Tibial nerve (tissue), 4 donors: Measurements from ENCODE around the gene CFAP52. TPM values are rescaled to one million over a fixed set of nuclear protein-coding genes. Genes with fewer than 3 reads are reported as not detected.
"Not testable (repeated sequence)": the region's sequence is repeated elsewhere in the genome, so short reads cannot be mapped to it uniquely, and the experiment has no call there.

Experiments used
- DNase-seq, 2 donors: peaks; one replicate each; pipeline ENCODE4 v3.0.0-alpha.2; 2019; ENCODE audit warnings: low spot score in 2 of 2
- H3K27ac ChIP-seq, 4 donors: fragments of 200-600 bp; sonication (generic) in 3 of 4; one replicate each; pipeline ENCODE4 v1.5.1; 2017 to 2019; ENCODE audit warnings: mild to moderate bottlenecking in 1 of 4
- H3K27me3 ChIP-seq, 2 donors: fragments of 200-600 bp; sonication (generic) in 1 of 2; one replicate each; pipeline versions ENCODE4 v1.5.1 to v1.6.0; 2017 to 2019
- H3K36me3 ChIP-seq, 3 donors: fragments of 200-600 bp; sonication (generic); one replicate each; pipeline ENCODE4 v1.5.1; 2018 to 2019
- H3K4me1 ChIP-seq, 4 donors: fragments of 200-600 bp; sonication (generic) in 3 of 4; one replicate each; pipeline ENCODE4 v1.5.1; 2017 to 2019
- H3K4me3 ChIP-seq, 4 donors: fragments of 200-600 bp; sonication (generic) in 3 of 4; one replicate each; pipeline ENCODE4 v1.5.1; 2017 to 2019; ENCODE audit warnings: mild to moderate bottlenecking in 1 of 4, moderate library complexity in 1 of 4
- H3K9me3 ChIP-seq, 4 donors: fragments of 200-600 bp; sonication (generic) in 3 of 4; one replicate each; pipeline ENCODE4 v1.5.1; 2017 to 2019
- CTCF ChIP-seq, 5 experiments: fragments of 200-600 bp in 3 of 5; fragments of 450-650 bp in 2 of 5; sonication (generic) in 3 of 5; IDR thresholded peaks; one replicate each; pipeline ENCODE4 v1.5.1; 2016 to 2019; ENCODE audit warnings: antibody characterized with exemption in 5 of 5, mild to moderate bottlenecking in 3 of 5, moderate library complexity in 2 of 5
- EP300 ChIP-seq, 2 donors: sonication (generic); formaldehyde crosslinking; IDR thresholded peaks; one replicate each; pipeline ENCODE4 v1.6.1; 2017; ENCODE audit warnings: antibody characterized with exemption in 2 of 2, mild to moderate bottlenecking in 1 of 2
- POLR2A ChIP-seq, 2 donors: fragments of 450-650 bp; IDR thresholded peaks; one replicate each; pipeline ENCODE4 v1.6.1; 2017; ENCODE audit warnings: antibody characterized with exemption in 2 of 2, mild to moderate bottlenecking in 2 of 2, moderate library complexity in 2 of 2
- WGBS, 2 donors: methylation state at CpG; one replicate each; pipeline ENCODE4 v1.1.5; 2018; 5-methylcytosine and 5-hydroxymethylcytosine counted together
- total RNA-seq, 4 donors: library from RNA; depleted of rRNA; stranded (reverse); fragments of >200 nt; gene quantifications; one replicate each; pipeline ENCODE4 v1.1.0, GENCODE V29; 2016

The CFAP52 gene
- total RNA-seq, 4 donors from 2014 or later: 0.22 to 1.6 (median 0.30) TPM; not detected in 1

DNA sequence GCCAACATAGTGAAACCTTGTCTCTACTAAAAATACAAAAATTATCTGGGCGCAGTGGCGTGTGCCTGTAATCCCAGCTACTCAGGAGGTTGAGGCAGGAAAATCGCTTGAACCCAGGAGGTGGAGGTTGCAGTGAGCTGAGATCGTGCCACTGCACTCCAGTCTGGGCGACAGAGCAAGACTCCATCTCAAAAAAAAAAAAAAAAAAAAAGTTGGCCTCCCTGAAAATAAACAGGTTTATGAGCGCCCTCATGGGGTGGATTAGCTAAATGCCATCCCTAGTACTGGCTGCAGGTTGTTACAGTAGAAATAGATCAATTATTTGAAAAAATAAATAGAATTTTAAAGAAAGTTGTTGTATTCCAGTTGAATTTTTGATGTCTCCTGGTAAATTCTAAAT, 21.7 kb upstream of the CFAP52 start:
- not testable (repeated sequence) for H3K27me3 ChIP-seq, DNase-seq, H3K9me3 ChIP-seq, H3K4me3 ChIP-seq, H3K4me1 ChIP-seq, H3K27ac ChIP-seq
- peak in 1 of 5 experiments; percentile 25 for TF ChIP-seq CTCF (IDR thresholded peaks at IDR 0.05)
- peaks cover 0 to 10% (median 0%) of the 10 kb centered on the region in 3 donors for H3K36me3 ChIP-seq
- 71 to 75% methylated on average over 6 of the region's 6 CpGs for WGBS, 2 donors

- peak overlapping the region in 1 of 4 donors; percentile 24 for H3K27ac ChIP-seq
These were observed 19.2 kb upstream of the CFAP52 start for GRCh38 chr17:9557161-9557755.

GRCh38 chr17:9557857-9558256, 18.6 kb upstream of the CFAP52 start:
- H3K4me1 ChIP-seq: peaks cover 0 to 6% (median 0%) of the 10 kb centered on the region in 4 donors
- no peaks in the 10 kb centered on the region for H3K9me3 ChIP-seq
- no peak overlapping the region for H3K4me3 ChIP-seq
- peaks cover 0 to 15% (median 0%) of the 10 kb centered on the region in 3 donors for H3K36me3 ChIP-seq
- no peak for TF ChIP-seq POLR2A (IDR thresholded peaks at IDR 0.05)
- TF ChIP-seq EP300 (IDR thresholded peaks at IDR 0.05): no peak
- no peak for TF ChIP-seq CTCF (IDR thresholded peaks at IDR 0.05)
- peak overlapping the region in 1 of 4 donors; percentile 24 for H3K27ac ChIP-seq
- no peaks in the 10 kb centered on the region for H3K27me3 ChIP-seq
- no peak for DNase-seq
- WGBS, 2 donors: 72 to 76% methylated on average over 9 of the region's 9 CpGs

More at GRCh38 chr17:9557161-9557755, 19.2 kb upstream of the CFAP52 start:
- DNase-seq: no peak
- Histone ChIP-seq H3K4me3 (no peak overlapping the region), H3K4me1 (peaks cover 0 to 6% (median 0%) of the 10 kb centered on the region in 4 donors), H3K9me3 (no peaks in the 10 kb centered on the region), H3K27me3 (no peaks in the 10 kb centered on the region), H3K36me3 (peaks cover 0 to 10% (median 0%) of the 10 kb centered on the region in 3 donors)
- TF ChIP-seq EP300 (IDR thresholded peaks at IDR 0.05): no peak
- no peak for TF ChIP-seq CTCF (IDR thresholded peaks at IDR 0.05)
- no peak for TF ChIP-seq POLR2A (IDR thresholded peaks at IDR 0.05)
- WGBS, 2 donors: 54 to 55% methylated on average over 9 to 10 of the region's 10 CpGs

DNA sequence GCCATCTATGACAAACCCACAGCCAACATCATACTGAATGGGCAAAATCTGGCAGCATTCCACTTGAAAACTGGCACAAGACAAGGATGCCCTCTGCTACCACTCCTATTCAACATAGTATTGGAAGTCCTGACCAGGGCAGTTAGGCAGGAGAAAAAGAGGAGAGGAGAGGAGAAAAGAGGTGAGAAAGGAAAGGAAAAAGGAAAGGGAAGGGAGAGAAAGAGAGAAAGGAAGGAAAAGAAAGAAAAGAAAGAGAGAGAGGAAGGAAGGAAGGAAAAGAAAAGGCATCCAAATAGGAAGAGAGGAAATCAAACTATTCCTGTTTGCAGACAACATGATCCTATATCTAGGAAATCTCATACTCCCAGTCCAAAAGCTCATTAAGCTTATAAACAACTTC, 12.3 kb upstream of the CFAP52 start:
- Histone ChIP-seq H3K9me3 (no peaks in the 10 kb centered on the region), H3K27ac (no peak overlapping the region), H3K4me3 (no peak overlapping the region), H3K36me3 (peaks cover 0 to 41% (median 5%) of the 10 kb centered on the region in 3 donors), H3K27me3 (no peaks in the 10 kb centered on the region), H3K4me1 (no peaks in the 10 kb centered on the region)
- no peak for DNase-seq
- TF ChIP-seq CTCF (IDR thresholded peaks at IDR 0.05) (no peak), EP300 (IDR thresholded peaks at IDR 0.05) (no peak), POLR2A (IDR thresholded peaks at IDR 0.05) (no peak)

DNA sequence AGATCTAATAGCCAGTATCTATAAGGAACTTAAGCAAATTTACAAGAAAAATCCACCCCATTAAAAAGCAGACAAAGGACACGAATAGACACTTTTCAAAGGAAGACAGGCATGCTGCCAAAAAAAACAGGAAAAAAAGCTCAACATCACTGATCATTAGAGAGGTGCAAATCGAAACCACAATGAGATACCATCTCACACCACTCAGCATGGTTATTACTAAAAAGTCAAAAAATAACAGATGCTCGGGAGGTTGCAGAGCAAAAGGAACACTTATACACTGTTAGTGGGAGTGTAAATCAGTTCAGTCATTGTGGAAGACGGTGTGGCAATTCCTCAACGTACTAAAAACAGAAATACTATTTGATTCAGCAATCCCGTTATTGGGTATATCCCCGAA, 10.4 kb upstream of the CFAP52 start:
- Histone ChIP-seq H3K36me3 (peaks cover 0 to 50% (median 5%) of the 10 kb centered on the region in 3 donors), H3K9me3 (no peaks in the 10 kb centered on the region), H3K4me3 (no peak overlapping the region), H3K4me1 (no peaks in the 10 kb centered on the region), H3K27me3 (no peaks in the 10 kb centered on the region), H3K27ac (no peak overlapping the region)
- WGBS, 2 donors: 55 to 63% methylated on average over 7 of the region's 7 CpGs
- no peak for TF ChIP-seq CTCF (IDR thresholded peaks at IDR 0.05)
- TF ChIP-seq EP300 (IDR thresholded peaks at IDR 0.05): no peak
- no peak for TF ChIP-seq POLR2A (IDR thresholded peaks at IDR 0.05)
- no peak for DNase-seq

DNA sequence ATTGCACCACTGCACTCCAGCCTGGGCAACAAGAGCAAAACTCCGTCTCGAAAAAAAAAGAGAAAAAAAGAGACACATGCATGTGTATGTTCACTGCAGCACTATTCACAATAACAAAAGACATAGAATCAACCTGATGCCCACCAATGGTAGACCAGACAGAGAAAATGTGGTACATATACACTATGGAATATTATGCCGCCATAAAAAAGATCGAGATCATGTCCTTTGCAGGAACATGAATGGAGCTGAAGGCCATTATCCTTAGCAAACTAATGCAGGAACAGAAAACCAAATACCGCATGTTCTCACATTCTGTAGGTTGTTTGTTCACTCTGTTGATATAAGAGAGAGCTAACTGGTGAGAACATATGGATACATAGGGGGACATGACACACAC, 9.7 kb upstream of the CFAP52 start:
- WGBS, 2 donors: 85 to 96% methylated on average over 5 of the region's 5 CpGs
- H3K9me3 ChIP-seq, H3K4me3 ChIP-seq, H3K27me3 ChIP-seq, DNase-seq, H3K27ac ChIP-seq, H3K4me1 ChIP-seq: not testable (repeated sequence)
- H3K36me3 ChIP-seq: peaks cover 0 to 50% (median 5%) of the 10 kb centered on the region in 3 donors
